Dedifferentiated amniotic fluid mesenchymal stem cell (primary cell): ENCODE data around the gene VPS52.
A peak's percentile ranks its signal among the peaks of the same experiment; 100 is the strongest.
"Not testable (repeated sequence)": the region's sequence is repeated elsewhere in the genome, so short reads cannot be mapped to it uniquely, and the experiment has no call there.

Source experiments
- DNase-seq: peaks from one replicate; pipeline ENCODE4 v3.0.0-alpha.2; 2016; ENCODE audit errors: extremely low spot score

Gene VPS52

GRCh38 chr6:33249732-33250630 lies 21.7 kb downstream of the VPS52 start:
- peak; percentile 71 for DNase-seq

- DNase-seq: peak; percentile 99
Observed at GRCh38 chr6:33248932-33249731, 22.5 kb downstream of the VPS52 start.

- DNase-seq: peak; percentile 46
Observed at GRCh38 chr6:33248643-33248931, 23.1 kb downstream of the VPS52 start.

- peak; percentile 83 for DNase-seq
Observed at GRCh38 chr6:33247977-33248642, 23.6 kb downstream of the VPS52 start.

GRCh38 chr6:33243476-33243875 lies 28.2 kb downstream of the VPS52 start:
- DNase-seq: no peak

- DNase-seq: no peak
Observed at GRCh38 chr6:33241968-33242367, 29.7 kb downstream of the VPS52 start.

- DNase-seq: no peak
Observed at GRCh38 chr6:33237741-33238140, 33.9 kb downstream of the VPS52 start.

GRCh38 chr6:33236852-33237251 lies 34.8 kb downstream of the VPS52 start:
- DNase-seq: no peak

GRCh38 chr6:33236328-33236727 lies 35.3 kb downstream of the VPS52 start:
- no peak for DNase-seq

- no peak for DNase-seq
Observed at GRCh38 chr6:33235221-33235634, 36.4 kb downstream of the VPS52 start.

- not testable (repeated sequence) for DNase-seq
Observed at GRCh38 chr6:33226503-33227120, 45.1 kb downstream of the VPS52 start.

GRCh38 chr6:33217681-33218080 lies 54.0 kb downstream of the VPS52 start:
- DNase-seq: no peak

- no peak for DNase-seq
Observed at GRCh38 chr6:33217246-33217645, 54.4 kb downstream of the VPS52 start.

GRCh38 chr6:33216117-33216649 lies 55.5 kb downstream of the VPS52 start:
- DNase-seq: no peak

- no peak for DNase-seq
Observed at GRCh38 chr6:33215271-33216116, 56.2 kb downstream of the VPS52 start.

GRCh38 chr6:33213989-33214335 lies 57.7 kb downstream of the VPS52 start:
- DNase-seq: no peak

GRCh38 chr6:33213166-33213988 lies 58.3 kb downstream of the VPS52 start:
- DNase-seq: no peak

- DNase-seq: no peak
Observed at GRCh38 chr6:33212857-33213165, 58.9 kb downstream of the VPS52 start.

- DNase-seq: no peak
Observed at GRCh38 chr6:33211666-33212422, 59.8 kb downstream of the VPS52 start.
